ENCODE measurements around the gene CRX.
"Not testable (repeated sequence)": the region's sequence is repeated elsewhere in the genome, so short reads cannot be mapped to it uniquely, and the experiment has no call there.

The CRX gene

GRCh38 chr19:47806435-47806834, 15.3 kb upstream of the CRX start:
- no peak overlapping the region for H3K14ac ChIP-seq (ENCODE audit: low read length)
- H2BK15ac ChIP-seq (ENCODE audit: low read length) = no peak overlapping the region
- no peak overlapping the region for H2BK120ac ChIP-seq (ENCODE audit: low read depth, low read length)
- H3K79me1 ChIP-seq (ENCODE audit: low read depth, low read length) = no peaks in the 10 kb centered on the region
- H2AFZ ChIP-seq (ENCODE audit: low read length) = no peak overlapping the region
- no peak overlapping the region for H2AK5ac ChIP-seq (ENCODE audit: low read depth, low read length)
- H3K4me2 ChIP-seq (ENCODE audit: insufficient read depth, low read length, poor library complexity, severe bottlenecking) = no peak overlapping the region
- no peaks in the 10 kb centered on the region for H3K36me3 ChIP-seq (replicated peaks in 1 of 2; ENCODE audit: control insufficient read depth in 2 of 2, insufficient read depth in 2 of 2, low read length in 2 of 2)
- H3K9me3 ChIP-seq (replicated peaks in 1 of 2; ENCODE audit: control insufficient read depth in 2 of 2, insufficient read depth in 1 of 2, low read depth in 1 of 2, low read length in 2 of 2) = no peaks in the 10 kb centered on the region
- H3K18ac ChIP-seq (ENCODE audit: low read length) = no peak overlapping the region
- no peak overlapping the region for H4K91ac ChIP-seq (ENCODE audit: low read depth, low read length, poor library complexity)
- no peak overlapping the region for H4K8ac ChIP-seq (ENCODE audit: low read depth, low read length)
- H2BK5ac ChIP-seq (ENCODE audit: low read length) = no peak overlapping the region
- DNase-seq (ENCODE audit: low spot score) = no peak
- H3K4me3 ChIP-seq (ENCODE audit: low read length in 2 of 2) = no peak overlapping the region
- H3K27me3 ChIP-seq (ENCODE audit: control insufficient read depth in 3 of 3, insufficient read depth in 3 of 3, low read depth in 1 of 3, low read length in 3 of 3) = no peaks in the 10 kb centered on the region
- no peak overlapping the region for H2BK12ac ChIP-seq (ENCODE audit: low read length)
- no peak overlapping the region for H3K27ac ChIP-seq (replicated peaks; ENCODE audit: low read length)
- no CpG with 5 or more reads among the region's 6 CpGs for WGBS, 2 donors (ENCODE audit: extremely low coverage in 2 of 2, insufficient read length in 2 of 2, insufficient replicate concordance in 1 of 2)
- H3K4ac ChIP-seq (ENCODE audit: low read length) = no peak overlapping the region
- H3K23ac ChIP-seq (ENCODE audit: low read depth, low read length, poor library complexity) = no peak overlapping the region
- no peak overlapping the region for H3K9ac ChIP-seq (ENCODE audit: low read depth, low read length, poor library complexity)
- no peaks in the 10 kb centered on the region for H3K4me1 ChIP-seq (ENCODE audit: control insufficient read depth in 2 of 2, insufficient read depth in 1 of 2, low read depth in 1 of 2, low read length in 2 of 2)

DNA sequence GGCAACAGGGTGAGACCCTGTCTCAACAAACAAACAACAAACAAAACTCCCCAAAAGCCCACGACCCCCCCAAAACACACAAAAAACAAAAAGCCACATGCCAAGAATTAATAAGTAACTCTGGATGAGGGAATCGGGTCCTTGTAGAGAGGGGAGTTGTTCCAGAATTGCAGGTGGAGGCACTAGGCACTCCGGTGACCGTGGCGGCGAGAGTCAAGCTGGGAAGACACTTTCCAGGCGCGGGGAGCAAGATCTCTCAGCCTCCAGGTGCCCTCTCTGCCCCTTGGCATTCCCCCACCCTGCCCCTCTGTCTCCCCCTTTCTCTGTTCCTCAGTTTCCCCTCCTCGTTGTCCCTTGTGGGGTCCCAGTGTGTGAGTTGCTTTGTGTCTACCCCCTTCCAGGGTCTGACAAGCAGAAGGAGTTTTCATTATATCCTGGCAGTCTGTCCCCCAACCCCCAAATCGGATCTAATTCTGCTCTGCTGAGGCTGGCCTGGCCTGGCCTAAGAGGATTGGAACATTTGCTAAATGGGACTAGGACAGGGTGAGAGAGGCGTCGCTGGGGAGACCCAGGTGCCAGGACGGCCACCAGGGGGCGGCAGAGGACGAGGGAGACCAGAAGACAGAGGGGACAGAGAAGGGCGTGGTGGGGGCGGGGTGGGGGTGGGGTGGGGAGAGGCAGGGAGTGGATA, 8.3 kb upstream of the CRX start:
- Histone ChIP-seq H2BK12ac (ENCODE audit: low read length) (peak overlapping the region; percentile 75), H3K4me2 (ENCODE audit: insufficient read depth, low read length, poor library complexity, severe bottlenecking) (no peak overlapping the region), H2AFZ (ENCODE audit: low read length) (peak overlapping the region; percentile 22), H3K4me1 (ENCODE audit: control insufficient read depth in 2 of 2, insufficient read depth in 1 of 2, low read depth in 1 of 2, low read length in 2 of 2) (peaks cover 0 to 2% of the 10 kb centered on the region in 2 donors), H3K36me3 (replicated peaks in 1 of 2; ENCODE audit: control insufficient read depth in 2 of 2, insufficient read depth in 2 of 2, low read length in 2 of 2) (no peaks in the 10 kb centered on the region), H4K91ac (ENCODE audit: low read depth, low read length, poor library complexity) (no peak overlapping the region), H3K4me3 (ENCODE audit: low read length in 2 of 2) (no peak overlapping the region), H2BK120ac (ENCODE audit: low read depth, low read length) (peak overlapping the region; percentile 93), H3K14ac (ENCODE audit: low read length) (no peak overlapping the region), H2BK15ac (ENCODE audit: low read length) (peak overlapping the region; percentile 84), H3K79me1 (ENCODE audit: low read depth, low read length) (no peaks in the 10 kb centered on the region), H3K27me3 (ENCODE audit: control insufficient read depth in 3 of 3, insufficient read depth in 3 of 3, low read depth in 1 of 3, low read length in 3 of 3) (no peaks in the 10 kb centered on the region), H4K8ac (ENCODE audit: low read depth, low read length) (no peak overlapping the region), H2AK5ac (ENCODE audit: low read depth, low read length) (peak overlapping the region; percentile 91), H3K27ac (replicated peaks; ENCODE audit: low read length) (no peak overlapping the region), H2BK5ac (ENCODE audit: low read length) (no peak overlapping the region), H3K18ac (ENCODE audit: low read length) (no peak overlapping the region), H3K4ac (ENCODE audit: low read length) (no peak overlapping the region), H3K9me3 (replicated peaks in 1 of 2; ENCODE audit: control insufficient read depth in 2 of 2, insufficient read depth in 1 of 2, low read depth in 1 of 2, low read length in 2 of 2) (no peaks in the 10 kb centered on the region), H3K9ac (ENCODE audit: low read depth, low read length, poor library complexity) (no peak overlapping the region), H3K23ac (ENCODE audit: low read depth, low read length, poor library complexity) (no peak overlapping the region)
- no CpG with 5 or more reads among the region's 17 CpGs for WGBS, 2 donors (ENCODE audit: extremely low coverage in 2 of 2, insufficient read length in 2 of 2, insufficient replicate concordance in 1 of 2)
- peak; percentile 77 for DNase-seq (ENCODE audit: low spot score)

GRCh38 chr19:47813995-47814328, 7.8 kb upstream of the CRX start:
- H2BK120ac ChIP-seq (ENCODE audit: low read depth, low read length) = no peak overlapping the region
- H2BK5ac ChIP-seq (ENCODE audit: low read length) = peak overlapping the region; percentile 39
- no peak for DNase-seq (ENCODE audit: low spot score)
- H3K4me3 ChIP-seq (ENCODE audit: low read length in 2 of 2) = no peak overlapping the region
- H3K36me3 ChIP-seq (replicated peaks in 1 of 2; ENCODE audit: control insufficient read depth in 2 of 2, insufficient read depth in 2 of 2, low read length in 2 of 2) = no peaks in the 10 kb centered on the region
- no peak overlapping the region for H4K8ac ChIP-seq (ENCODE audit: low read depth, low read length)
- H2AK5ac ChIP-seq (ENCODE audit: low read depth, low read length) = no peak overlapping the region
- H3K9ac ChIP-seq (ENCODE audit: low read depth, low read length, poor library complexity) = no peak overlapping the region
- no peaks in the 10 kb centered on the region for H3K79me1 ChIP-seq (ENCODE audit: low read depth, low read length)
- no peak overlapping the region for H3K27ac ChIP-seq (replicated peaks; ENCODE audit: low read length)
- WGBS, 2 donors (ENCODE audit: extremely low coverage in 2 of 2, insufficient read length in 2 of 2, insufficient replicate concordance in 1 of 2) = no CpG with 5 or more reads among the region's 7 CpGs
- no peak overlapping the region for H3K14ac ChIP-seq (ENCODE audit: low read length)
- H2BK12ac ChIP-seq (ENCODE audit: low read length) = no peak overlapping the region
- H3K9me3 ChIP-seq (replicated peaks in 1 of 2; ENCODE audit: control insufficient read depth in 2 of 2, insufficient read depth in 1 of 2, low read depth in 1 of 2, low read length in 2 of 2) = no peaks in the 10 kb centered on the region
- no peak overlapping the region for H3K23ac ChIP-seq (ENCODE audit: low read depth, low read length, poor library complexity)
- H3K4ac ChIP-seq (ENCODE audit: low read length) = no peak overlapping the region
- no peak overlapping the region for H2AFZ ChIP-seq (ENCODE audit: low read length)
- H2BK15ac ChIP-seq (ENCODE audit: low read length) = no peak overlapping the region
- H3K18ac ChIP-seq (ENCODE audit: low read length) = peak overlapping the region; percentile 27
- H4K91ac ChIP-seq (ENCODE audit: low read depth, low read length, poor library complexity) = no peak overlapping the region
- peaks cover 0 to 2% of the 10 kb centered on the region in 2 donors for H3K4me1 ChIP-seq (ENCODE audit: control insufficient read depth in 2 of 2, insufficient read depth in 1 of 2, low read depth in 1 of 2, low read length in 2 of 2)
- no peaks in the 10 kb centered on the region for H3K27me3 ChIP-seq (ENCODE audit: control insufficient read depth in 3 of 3, insufficient read depth in 3 of 3, low read depth in 1 of 3, low read length in 3 of 3)
- H3K4me2 ChIP-seq (ENCODE audit: insufficient read depth, low read length, poor library complexity, severe bottlenecking) = no peak overlapping the region

- not testable (repeated sequence) for H2AFZ ChIP-seq (ENCODE audit: low read length); H2BK5ac ChIP-seq (ENCODE audit: low read length); H3K27ac ChIP-seq (replicated peaks; ENCODE audit: low read length); H3K4me3 ChIP-seq (ENCODE audit: low read length in 2 of 2); H3K4me2 ChIP-seq (ENCODE audit: insufficient read depth, low read length, poor library complexity, severe bottlenecking); H2BK15ac ChIP-seq (ENCODE audit: low read length); DNase-seq (ENCODE audit: low spot score); H2BK12ac ChIP-seq (ENCODE audit: low read length); H3K23ac ChIP-seq (ENCODE audit: low read depth, low read length, poor library complexity); H2BK120ac ChIP-seq (ENCODE audit: low read depth, low read length); H3K36me3 ChIP-seq (replicated peaks in 1 of 2; ENCODE audit: control insufficient read depth in 2 of 2, insufficient read depth in 2 of 2, low read length in 2 of 2); H3K79me1 ChIP-seq (ENCODE audit: low read depth, low read length); H4K91ac ChIP-seq (ENCODE audit: low read depth, low read length, poor library complexity); H3K9ac ChIP-seq (ENCODE audit: low read depth, low read length, poor library complexity); H3K4ac ChIP-seq (ENCODE audit: low read length); H4K8ac ChIP-seq (ENCODE audit: low read depth, low read length); H3K14ac ChIP-seq (ENCODE audit: low read length); H2AK5ac ChIP-seq (ENCODE audit: low read depth, low read length); H3K9me3 ChIP-seq (replicated peaks in 1 of 2; ENCODE audit: control insufficient read depth in 2 of 2, insufficient read depth in 1 of 2, low read depth in 1 of 2, low read length in 2 of 2); H3K18ac ChIP-seq (ENCODE audit: low read length)
- Histone ChIP-seq H3K27me3 (ENCODE audit: control insufficient read depth in 3 of 3, insufficient read depth in 3 of 3, low read depth in 1 of 3, low read length in 3 of 3) (peaks cover 0 to 17% (median 0%) of the 10 kb centered on the region in 3 experiments), H3K4me1 (ENCODE audit: control insufficient read depth in 2 of 2, insufficient read depth in 1 of 2, low read depth in 1 of 2, low read length in 2 of 2) (peaks cover 5 to 13% of the 10 kb centered on the region in 2 donors)
- no CpG with 5 or more reads among the region's 8 CpGs for WGBS, 2 donors (ENCODE audit: extremely low coverage in 2 of 2, insufficient read length in 2 of 2, insufficient replicate concordance in 1 of 2)
These were observed 5.5 kb upstream of the CRX start for GRCh38 chr19:47816270-47816669.

All from neuronal stem cell (in vitro differentiated cells).